Activated CD4-positive, alpha-beta T cell treated with anti-CD3 and anti-CD28 coated beads for 36 hours (primary cell): Measurements from ENCODE around the gene MRPL4. TPM values are rescaled to one million over a fixed set of nuclear protein-coding genes. Genes with fewer than 3 reads are reported as not detected.

Experiments
- ATAC-seq: fragments of 200-7000 bp; cut with Tn5 transposase; one replicate; pipeline ENCODE4 v1.10.0; 2021; ENCODE audit warnings: mild to moderate bottlenecking, moderate library complexity
- CTCF ChIA-PET: fragments of 350-600 bp; sonication (Branson Sonifier 250); formaldehyde crosslinking; loops from one replicate; lab custom pipeline; 2021; ENCODE audit warnings: antibody characterized with exemption; lab: Charles Lee
- POLR2A ChIA-PET: fragments of 350-600 bp; sonication (Branson Sonifier 250); formaldehyde crosslinking; loops from one replicate; lab custom pipeline; 2021; ENCODE audit warnings: antibody characterized with exemption, inconsistent platforms; lab: Charles Lee
- DNase-seq: peaks from one replicate; pipeline ENCODE4 v3.0.0-alpha.2; 2020
- H3K27ac Mint-ChIP-seq: one replicate; pipeline ENCODE4 v1.8.0; 2021; ENCODE audit warnings: mixed read lengths
- H3K27me3 Mint-ChIP-seq: one replicate; pipeline ENCODE4 v1.8.0; 2021; ENCODE audit warnings: mixed read lengths
- H3K36me3 Mint-ChIP-seq: one replicate; pipeline ENCODE4 v1.8.0; 2021; ENCODE audit warnings: low read depth, mixed read lengths
- H3K4me1 Mint-ChIP-seq: one replicate; pipeline ENCODE4 v1.8.0; 2021; ENCODE audit warnings: mixed read lengths
- H3K4me3 Mint-ChIP-seq: one replicate; pipeline ENCODE4 v1.8.0; 2021; ENCODE audit warnings: mild to moderate bottlenecking, moderate library complexity, mixed read lengths
- H3K9me3 Mint-ChIP-seq: one replicate; pipeline ENCODE4 v1.8.0; 2021; ENCODE audit warnings: low read depth, mixed read lengths
- intact Hi-C, 2 experiments: fragments of 100-400 bp; cut with DNase I in 1 of 2; cut with micrococcal nuclease in 1 of 2; formaldehyde crosslinking; loops; one replicate each; pipeline versions ENCODE4 v1.14.2 to v1.15.1; 2022 to 2024; cut with DNase I, micrococcal nuclease
- total RNA-seq, 2 experiments: library from RNA; stranded (reverse); gene quantifications; one replicate each; pipeline ENCODE4 v1.2.3, GENCODE V29; 2021

Gene MRPL4
- total RNA-seq = 100 to 1,000 TPM; 130 to 140 TPM

DNA sequence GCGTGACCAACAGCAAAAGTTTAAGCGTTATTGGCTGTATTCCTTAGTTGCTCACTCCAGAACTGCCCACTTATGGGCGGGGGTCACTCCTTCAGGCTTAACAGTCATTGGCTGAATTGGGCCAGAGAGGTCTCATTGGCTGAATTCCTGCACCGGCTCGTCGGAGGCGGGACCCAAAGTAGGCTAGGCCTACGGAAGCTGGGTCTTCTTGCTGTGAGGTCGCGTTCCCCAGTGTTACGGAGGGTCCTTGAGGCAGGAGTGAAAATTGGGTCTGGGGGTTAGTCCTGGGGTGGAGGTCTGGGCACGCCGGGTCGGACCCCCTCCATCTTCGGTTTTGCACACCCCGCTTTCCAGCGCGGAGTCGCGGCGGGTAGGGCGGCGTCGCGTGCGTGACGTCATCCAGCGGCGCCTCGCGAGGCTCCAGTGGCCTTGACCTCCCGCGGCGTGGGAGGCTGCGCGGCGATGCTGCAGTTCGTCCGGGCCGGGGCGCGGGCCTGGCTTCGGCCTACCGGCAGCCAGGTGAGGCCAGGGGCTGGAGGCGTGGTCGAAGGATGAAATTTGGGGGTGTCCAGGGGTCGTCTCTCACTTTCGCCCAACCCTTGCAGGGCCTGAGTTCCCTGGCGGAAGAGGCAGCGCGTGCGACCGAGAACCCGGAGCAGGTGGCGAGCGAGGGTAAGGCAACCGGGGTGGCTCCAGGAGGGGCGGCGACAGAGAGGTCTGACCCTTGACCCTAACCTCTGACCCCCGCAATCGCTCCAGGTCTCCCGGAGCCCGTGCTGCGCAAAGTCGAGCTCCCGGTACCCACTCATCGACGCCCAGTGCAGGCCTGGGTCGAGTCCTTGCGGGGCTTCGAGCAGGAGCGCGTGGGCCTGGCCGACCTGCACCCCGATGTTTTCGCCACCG is at the start of gene MRPL4:
MRPL4 (plus strand) TSS at position 423 of the 903 bp plus-strand sequence; CDS start at position 463, 40 bp downstream.
- no peaks in the 10 kb centered on the region for H3K27me3 Mint-ChIP-seq
- DNase-seq (peak; percentile 97), ATAC-seq (peak; percentile 99)
- peak within 1 kb of the TSS; percentile 97 for H3K4me3 Mint-ChIP-seq
- intact Hi-C loops = loop anchor here (1.0 to 10.0 kb wide), 13 partner anchors 21 to 1123 kb away; partner anchors contain the start of genes CDC37 (in 1 of the 2), CDKN2D (in 1 of the 2), DNMT1 (in 1 of the 2) and ILF3 (in 1 of the 2)
- ChIA-PET POLR2A (interaction anchor here (0.6 to 0.7 kb wide), 2 partner anchors 58 to 143 kb away, joined by 4 to 5 read pairs; no protein-coding TSS in a partner anchor), CTCF (interaction anchor here (0.6 to 2.9 kb wide), 4 partner anchors 8 to 170 kb away, joined by 3 to 19 read pairs (median 10); no protein-coding TSS in a partner anchor)
- peaks cover 18% of the 10 kb centered on the region for H3K4me1 Mint-ChIP-seq
- peaks cover 35% of the 10 kb centered on the region for H3K36me3 Mint-ChIP-seq
- H3K9me3 Mint-ChIP-seq = no peaks in the 10 kb centered on the region
- H3K27ac Mint-ChIP-seq = peak within 1 kb of the TSS; percentile 97

- Mint-ChIP-seq H3K4me3 (no peak overlapping the region), H3K4me1 (peaks cover 9% of the 10 kb centered on the region), H3K27ac (no peak overlapping the region), H3K27me3 (no peaks in the 10 kb centered on the region), H3K9me3 (peaks cover 8% of the 10 kb centered on the region), H3K36me3 (no peaks in the 10 kb centered on the region)
- ChIA-PET POLR2A (no interaction called here), CTCF (no interaction called here)
- no peak for DNase-seq
- ATAC-seq = no peak
- intact Hi-C loops = no loop called here
Measured at GRCh38 chr19:10203686-10204085, 48.3 kb upstream of the MRPL4 start.

- no peaks in the 10 kb centered on the region for H3K4me1 Mint-ChIP-seq
- no peaks in the 10 kb centered on the region for H3K27me3 Mint-ChIP-seq
- no peaks in the 10 kb centered on the region for H3K36me3 Mint-ChIP-seq
- CTCF ChIA-PET = interaction anchor here (0.7 kb wide), 1 partner anchor 264 kb away, joined by 3 read pairs; no protein-coding TSS in a partner anchor
- no peak overlapping the region for H3K4me3 Mint-ChIP-seq
- peaks cover 8% of the 10 kb centered on the region for H3K9me3 Mint-ChIP-seq
- H3K27ac Mint-ChIP-seq = no peak overlapping the region
- DNase-seq = no peak
- POLR2A ChIA-PET = interaction anchor here (0.8 to 1.0 kb wide), 2 partner anchors 13 to 86 kb away, joined by 3 to 7 read pairs; no protein-coding TSS in a partner anchor
- intact Hi-C loops = no loop called here
- no peak for ATAC-seq
Measured at GRCh38 chr19:10205636-10206035, 46.4 kb upstream of the MRPL4 start.

DNA sequence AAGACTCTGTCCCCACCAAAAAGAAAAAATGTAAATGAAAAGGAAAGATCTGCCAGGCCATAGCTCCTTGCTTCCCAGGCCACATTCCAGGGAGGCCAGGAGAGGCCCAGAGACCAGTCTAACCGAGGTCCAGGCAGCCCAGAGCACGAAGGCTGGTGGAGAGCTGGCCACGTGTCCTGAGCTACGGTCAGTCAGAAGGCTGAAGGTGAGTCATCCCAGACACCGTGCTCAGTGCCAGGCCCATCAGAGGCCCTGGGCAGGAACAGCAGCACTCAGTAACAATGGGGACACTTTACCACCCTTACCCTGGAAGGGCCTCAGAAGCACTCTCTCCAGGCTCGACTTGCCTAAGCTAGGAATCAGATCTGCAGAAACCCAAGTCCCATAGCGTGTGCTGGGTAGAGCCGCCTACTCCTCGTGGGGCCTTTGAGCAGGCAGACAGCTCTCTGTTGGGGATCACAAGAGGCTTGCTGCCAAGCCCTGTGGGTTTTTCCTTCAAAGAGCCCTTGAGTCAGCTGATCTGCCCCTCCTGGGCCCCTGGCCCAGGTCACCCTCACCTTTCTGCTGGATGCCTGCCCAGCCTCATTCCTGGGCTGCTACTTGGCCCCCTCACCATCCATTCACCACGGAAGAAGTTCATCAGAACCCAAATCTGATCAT is 45.7 kb upstream of the MRPL4 start:
- ChIA-PET POLR2A (interaction anchor here (0.8 to 1.0 kb wide), 2 partner anchors 13 to 85 kb away, joined by 3 to 7 read pairs; no protein-coding TSS in a partner anchor), CTCF (interaction anchor here (0.7 kb wide), 1 partner anchor 11 kb away, joined by 4 read pairs; the partner anchor contains the start of gene DNMT1)
- Mint-ChIP-seq H3K27me3 (no peaks in the 10 kb centered on the region), H3K36me3 (no peaks in the 10 kb centered on the region), H3K4me3 (no peak overlapping the region), H3K4me1 (no peaks in the 10 kb centered on the region), H3K9me3 (peaks cover 8% of the 10 kb centered on the region), H3K27ac (no peak overlapping the region)
- intact Hi-C loops = no loop called here
- DNase-seq (no peak), ATAC-seq (no peak)

- peaks cover 8% of the 10 kb centered on the region for H3K9me3 Mint-ChIP-seq
- DNase-seq = no peak
- no peaks in the 10 kb centered on the region for H3K36me3 Mint-ChIP-seq
- intact Hi-C loops = no loop called here
- no peaks in the 10 kb centered on the region for H3K4me1 Mint-ChIP-seq
- ChIA-PET POLR2A (no interaction called here), CTCF (no interaction called here)
- no peak overlapping the region for H3K4me3 Mint-ChIP-seq
- ATAC-seq = peak; percentile 26
- no peaks in the 10 kb centered on the region for H3K27me3 Mint-ChIP-seq
- H3K27ac Mint-ChIP-seq = no peak overlapping the region
Measured at GRCh38 chr19:10207026-10207425, 45.0 kb upstream of the MRPL4 start.

DNA sequence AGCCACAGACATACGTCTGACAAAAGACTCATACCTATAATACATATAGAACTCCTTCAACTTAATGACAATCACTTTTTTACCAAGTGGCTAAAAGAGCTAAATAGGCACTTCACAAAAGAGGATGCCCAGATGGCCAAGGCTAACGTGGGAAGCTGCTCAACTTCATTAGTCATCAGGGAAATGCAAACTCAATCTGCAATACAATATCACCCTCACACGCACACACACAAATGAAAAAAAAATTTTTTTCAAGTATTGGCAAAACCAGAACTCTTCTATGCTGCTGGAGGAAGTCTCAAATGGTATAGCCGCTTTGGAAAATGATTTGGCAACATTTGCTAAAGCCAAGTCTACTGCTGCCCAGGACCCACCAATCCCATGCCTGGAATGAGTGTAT is 42.7 kb upstream of the MRPL4 start:
- POLR2A ChIA-PET = interaction anchor here (0.6 kb wide), 1 partner anchor 108 kb away, joined by 3 read pairs; no protein-coding TSS in a partner anchor
- intact Hi-C loops = no loop called here

DNA sequence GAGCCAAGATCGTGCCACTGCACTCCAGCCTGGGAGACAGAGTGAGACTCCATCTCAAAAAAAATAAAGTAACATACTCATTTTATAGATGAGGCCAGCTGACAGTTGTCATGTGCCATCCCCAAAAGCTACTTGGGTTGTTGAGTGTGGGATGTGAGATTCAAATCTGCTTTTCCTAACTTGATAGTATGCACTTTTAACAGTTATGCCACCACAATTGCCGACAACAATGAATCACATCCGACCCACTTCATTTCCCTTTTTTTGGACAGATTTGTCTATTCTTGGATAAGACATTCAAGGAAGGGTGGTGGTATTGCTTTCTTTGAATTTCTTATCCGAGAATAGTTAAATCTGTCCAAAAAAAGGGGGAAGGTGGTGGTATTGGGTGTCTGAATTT is 41.0 kb upstream of the MRPL4 start:
- no peak for ATAC-seq
- intact Hi-C loops = no loop called here
- ChIA-PET POLR2A (no interaction called here), CTCF (interaction anchor here (0.6 to 1.8 kb wide), 4 partner anchors 9 to 298 kb away, joined by 3 to 6 read pairs (median 4); no protein-coding TSS in a partner anchor)
- H3K4me1 Mint-ChIP-seq = no peaks in the 10 kb centered on the region
- H3K4me3 Mint-ChIP-seq = no peak overlapping the region
- no peaks in the 10 kb centered on the region for H3K27me3 Mint-ChIP-seq
- no peaks in the 10 kb centered on the region for H3K36me3 Mint-ChIP-seq
- DNase-seq = no peak
- no peak overlapping the region for H3K27ac Mint-ChIP-seq
- peaks cover 8% of the 10 kb centered on the region for H3K9me3 Mint-ChIP-seq

More for the DNA sequence above, 42.7 kb upstream of the MRPL4 start:
- CTCF ChIA-PET = interaction anchor here (1.8 kb wide), 1 partner anchor 10 kb away, joined by 6 read pairs; no protein-coding TSS in a partner anchor
- H3K27me3 Mint-ChIP-seq = no peaks in the 10 kb centered on the region
- no peak for ATAC-seq
- H3K4me1 Mint-ChIP-seq = no peaks in the 10 kb centered on the region
- H3K27ac Mint-ChIP-seq = no peak overlapping the region
- DNase-seq = no peak
- peaks cover 8% of the 10 kb centered on the region for H3K9me3 Mint-ChIP-seq
- H3K4me3 Mint-ChIP-seq = no peak overlapping the region
- H3K36me3 Mint-ChIP-seq = no peaks in the 10 kb centered on the region

DNA sequence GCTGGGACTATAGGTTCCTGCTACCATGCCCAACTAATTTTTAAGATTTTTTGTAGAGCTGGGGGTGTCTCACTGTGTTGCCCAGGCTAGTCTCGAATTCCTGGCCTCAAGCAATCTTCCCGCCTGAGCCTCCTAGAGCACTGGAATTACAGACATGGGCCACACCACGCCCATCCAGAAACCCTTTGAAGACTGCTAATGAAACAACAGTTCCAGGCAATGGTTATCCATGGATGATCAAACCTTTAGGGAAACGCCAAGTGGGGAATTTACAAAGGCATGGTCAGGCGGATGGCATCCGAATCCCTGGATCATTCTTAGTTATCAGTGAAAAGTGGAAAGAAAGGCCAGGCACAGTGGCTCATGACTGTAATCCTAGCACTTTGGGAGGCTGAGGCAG is 40.3 kb upstream of the MRPL4 start:
- Mint-ChIP-seq H3K4me3 (no peak overlapping the region), H3K9me3 (peaks cover 8% of the 10 kb centered on the region), H3K4me1 (no peaks in the 10 kb centered on the region), H3K27me3 (no peaks in the 10 kb centered on the region), H3K27ac (no peak overlapping the region), H3K36me3 (no peaks in the 10 kb centered on the region)
- CTCF ChIA-PET = no interaction called here
- DNase-seq = no peak
- POLR2A ChIA-PET = no interaction called here
- ATAC-seq = no peak
- intact Hi-C loops = no loop called here

DNA sequence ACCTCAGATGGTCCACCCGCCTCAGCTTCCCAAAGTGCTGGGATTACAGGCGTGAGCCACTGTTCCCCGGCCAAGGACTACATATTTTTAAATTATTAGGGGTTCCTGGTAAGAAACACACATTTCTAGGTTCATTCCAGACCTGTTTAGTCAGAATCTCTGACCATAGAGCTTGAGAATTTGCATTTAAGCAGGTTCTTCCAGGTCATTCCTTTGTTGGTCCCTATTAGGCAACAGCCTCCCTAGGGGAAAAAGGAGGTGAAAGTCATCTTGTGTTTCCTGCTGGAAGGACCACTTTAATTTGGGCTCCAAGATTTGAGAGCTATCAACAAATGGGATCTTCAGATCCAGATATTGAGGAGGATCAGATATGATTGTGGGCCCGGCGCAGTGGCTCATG is 37.2 kb upstream of the MRPL4 start:
- POLR2A ChIA-PET = no interaction called here

DNA sequence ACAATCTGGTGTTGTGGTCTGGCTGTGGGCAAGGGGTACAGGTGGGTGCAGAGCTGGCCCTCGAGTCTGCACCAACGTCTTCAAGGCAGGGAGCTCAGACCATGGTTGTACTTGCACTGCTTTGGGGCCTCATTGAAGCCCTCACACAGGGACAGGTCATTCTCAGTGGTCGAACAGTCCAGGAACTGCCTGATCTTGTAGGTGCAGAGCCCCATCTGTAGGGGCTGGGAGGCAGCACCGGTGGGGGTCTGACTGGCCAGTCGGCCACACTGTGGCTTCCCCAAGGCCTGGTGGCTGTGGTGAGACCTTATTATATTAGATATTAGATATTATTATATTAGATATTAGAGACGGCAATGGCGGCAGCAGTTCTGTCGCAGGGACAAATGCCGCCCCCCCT is 34.9 kb upstream of the MRPL4 start:
- ChIA-PET POLR2A (interaction anchor here (0.7 kb wide), 1 partner anchor 117 kb away, joined by 4 read pairs; no protein-coding TSS in a partner anchor), CTCF (interaction anchor here (0.7 kb wide), 1 partner anchor 18 kb away, joined by 3 read pairs; no protein-coding TSS in a partner anchor)
- no peaks in the 10 kb centered on the region for H3K27me3 Mint-ChIP-seq
- H3K9me3 Mint-ChIP-seq = no peaks in the 10 kb centered on the region
- no peaks in the 10 kb centered on the region for H3K36me3 Mint-ChIP-seq
- H3K4me3 Mint-ChIP-seq = no peak overlapping the region
- intact Hi-C loops = no loop called here
- no peak for DNase-seq
- H3K27ac Mint-ChIP-seq = no peak overlapping the region
- peaks cover 2% of the 10 kb centered on the region for H3K4me1 Mint-ChIP-seq
- ATAC-seq = no peak

More for the DNA sequence above, 37.2 kb upstream of the MRPL4 start:
- DNase-seq = no peak
- intact Hi-C loops = no loop called here
- no peaks in the 10 kb centered on the region for H3K9me3 Mint-ChIP-seq
- no peak for ATAC-seq
- CTCF ChIA-PET = interaction anchor here (1.5 to 2.0 kb wide), 2 partner anchors 11 to 189 kb away, joined by 3 to 6 read pairs; no protein-coding TSS in a partner anchor
- no peak overlapping the region for H3K4me3 Mint-ChIP-seq
- H3K4me1 Mint-ChIP-seq = peaks cover 2% of the 10 kb centered on the region
- H3K27me3 Mint-ChIP-seq = no peaks in the 10 kb centered on the region
- no peak overlapping the region for H3K27ac Mint-ChIP-seq
- H3K36me3 Mint-ChIP-seq = no peaks in the 10 kb centered on the region

GRCh38 chr19:10219678-10220077 is 32.3 kb upstream of the MRPL4 start:
- H3K9me3 Mint-ChIP-seq = no peaks in the 10 kb centered on the region
- DNase-seq (peak; percentile 59), ATAC-seq (peak; percentile 86)
- peaks cover 9% of the 10 kb centered on the region for H3K36me3 Mint-ChIP-seq
- ChIA-PET POLR2A (interaction anchor here (0.5 to 0.6 kb wide), 2 partner anchors 144 to 339 kb away, joined by 4 to 5 read pairs; no protein-coding TSS in a partner anchor), CTCF (interaction anchor here (1.0 to 2.1 kb wide), 4 partner anchors 10 to 160 kb away, joined by 4 to 8 read pairs (median 6); partner anchors contain the start of gene TYK2)
- no peaks in the 10 kb centered on the region for H3K27me3 Mint-ChIP-seq
- H3K4me1 Mint-ChIP-seq = peaks cover 2% of the 10 kb centered on the region
- no peak overlapping the region for H3K4me3 Mint-ChIP-seq
- intact Hi-C loops = no loop called here
- no peak overlapping the region for H3K27ac Mint-ChIP-seq
